Mucosa of descending colon (tissue), 3 donors: Measurements from ENCODE around the gene SLC12A7. TPM values are rescaled to one million over a fixed set of nuclear protein-coding genes. Genes with fewer than 3 reads are reported as not detected.
A peak's percentile ranks its signal among the peaks of the same experiment; 100 is the strongest.

ENCODE experiments used
- ATAC-seq: fragments of 200-7000 bp; cut with Tn5 transposase; one replicate; pipeline ENCODE4 v1.9.1; 2020; ENCODE audit warnings: mild to moderate bottlenecking, moderate library complexity
- DNase-seq, 3 donors: peaks; one replicate each; pipeline ENCODE4 v3.0.0-alpha.2; 2020
- H3K36me3 ChIP-seq: fragments of 200-600 bp; one replicate; pipeline ENCODE4 v1.8.0; 2021; ENCODE audit warnings: low read depth, mild to moderate bottlenecking
- H3K4me1 ChIP-seq: fragments of 200-600 bp; one replicate; pipeline ENCODE4 v1.8.0; 2021; ENCODE audit warnings: low read depth, mild to moderate bottlenecking
- H3K4me3 ChIP-seq: fragments of 200-600 bp; one replicate; pipeline ENCODE4 v1.8.0; 2021; ENCODE audit warnings: mild to moderate bottlenecking
- H3K9me3 ChIP-seq: fragments of 200-600 bp; one replicate; pipeline ENCODE4 v1.8.0; 2021; ENCODE audit warnings: mild to moderate bottlenecking
- intact Hi-C, 2 donors: fragments of 100-400 bp; cut with DNase I in 1 of 2; cut with micrococcal nuclease in 1 of 2; formaldehyde crosslinking; loops; one replicate each; pipeline versions ENCODE4 v1.11.0 to v1.11.1; 2022; cut with DNase I, micrococcal nuclease
- total RNA-seq, 3 donors: library from RNA; stranded (reverse); fragmentation: NEBNext Ultra II Directional in 2 of 3; extraction: Animal tissue kit (Norgen Biotek cat#: 25700) in 2 of 3; gene quantifications; one replicate each; pipeline versions ENCODE4 v1.2.1 to v1.2.4, GENCODE V29; 2021 to 2023
- TF ChIP-seq, protein P1 (sequence below): fragments of 200-600 bp; IDR thresholded peaks from one replicate; pipeline ENCODE4 v1.8.0; 2022; ENCODE audit warnings: antibody characterized with exemption, mild to moderate bottlenecking
- donor health status: DM: no; HTN: no; CAD: no; lungs with moderate emphysema.
- donor health status: DM: no; HTN: no; CAD: no.
- donor health status: DM: no; HTN: yes; CAD: no.

The SLC12A7 gene
- total RNA-seq, 3 donors from 2014 or later: 80.5 to 97.4 (median 94.1) TPM

DNA sequence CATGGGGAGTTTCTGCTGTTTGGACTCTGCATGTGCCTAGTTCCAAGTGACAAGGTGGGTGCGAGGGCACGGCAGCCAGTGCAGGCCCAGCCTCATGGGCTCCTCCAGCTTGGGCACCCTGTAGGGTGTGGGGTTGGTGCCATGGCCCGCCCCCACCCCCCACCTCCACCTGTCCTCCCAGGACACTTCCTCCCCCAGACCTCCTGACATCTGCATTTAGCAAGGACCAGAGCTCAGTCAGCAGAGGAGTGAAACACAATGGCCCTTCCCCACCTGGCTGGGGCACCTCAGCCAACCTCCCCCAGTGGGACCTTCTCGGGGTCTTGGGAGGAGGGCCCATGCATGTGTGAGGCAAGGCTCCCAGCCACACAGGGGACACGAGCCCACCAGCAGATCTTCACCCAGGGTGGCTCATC, 105.2 kb downstream of the SLC12A7 start:
- no peaks in the 10 kb centered on the region for H3K36me3 ChIP-seq
- TF ChIP-seq, protein P1, sequence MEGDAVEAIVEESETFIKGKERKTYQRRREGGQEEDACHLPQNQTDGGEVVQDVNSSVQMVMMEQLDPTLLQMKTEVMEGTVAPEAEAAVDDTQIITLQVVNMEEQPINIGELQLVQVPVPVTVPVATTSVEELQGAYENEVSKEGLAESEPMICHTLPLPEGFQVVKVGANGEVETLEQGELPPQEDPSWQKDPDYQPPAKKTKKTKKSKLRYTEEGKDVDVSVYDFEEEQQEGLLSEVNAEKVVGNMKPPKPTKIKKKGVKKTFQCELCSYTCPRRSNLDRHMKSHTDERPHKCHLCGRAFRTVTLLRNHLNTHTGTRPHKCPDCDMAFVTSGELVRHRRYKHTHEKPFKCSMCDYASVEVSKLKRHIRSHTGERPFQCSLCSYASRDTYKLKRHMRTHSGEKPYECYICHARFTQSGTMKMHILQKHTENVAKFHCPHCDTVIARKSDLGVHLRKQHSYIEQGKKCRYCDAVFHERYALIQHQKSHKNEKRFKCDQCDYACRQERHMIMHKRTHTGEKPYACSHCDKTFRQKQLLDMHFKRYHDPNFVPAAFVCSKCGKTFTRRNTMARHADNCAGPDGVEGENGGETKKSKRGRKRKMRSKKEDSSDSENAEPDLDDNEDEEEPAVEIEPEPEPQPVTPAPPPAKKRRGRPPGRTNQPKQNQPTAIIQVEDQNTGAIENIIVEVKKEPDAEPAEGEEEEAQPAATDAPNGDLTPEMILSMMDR: no peak
- H3K4me1 ChIP-seq: peaks cover 24% of the 10 kb centered on the region
- no peak for ATAC-seq
- H3K9me3 ChIP-seq: no peaks in the 10 kb centered on the region
- DNase-seq: peak in 2 of 3 donors; percentile 16 to 29
- intact Hi-C loops: loop anchor here in 1 of 2 donors (10.0 kb wide), 1 partner anchor 82 kb away; no protein-coding TSS in a partner anchor
- no peak overlapping the region for H3K4me3 ChIP-seq

DNA sequence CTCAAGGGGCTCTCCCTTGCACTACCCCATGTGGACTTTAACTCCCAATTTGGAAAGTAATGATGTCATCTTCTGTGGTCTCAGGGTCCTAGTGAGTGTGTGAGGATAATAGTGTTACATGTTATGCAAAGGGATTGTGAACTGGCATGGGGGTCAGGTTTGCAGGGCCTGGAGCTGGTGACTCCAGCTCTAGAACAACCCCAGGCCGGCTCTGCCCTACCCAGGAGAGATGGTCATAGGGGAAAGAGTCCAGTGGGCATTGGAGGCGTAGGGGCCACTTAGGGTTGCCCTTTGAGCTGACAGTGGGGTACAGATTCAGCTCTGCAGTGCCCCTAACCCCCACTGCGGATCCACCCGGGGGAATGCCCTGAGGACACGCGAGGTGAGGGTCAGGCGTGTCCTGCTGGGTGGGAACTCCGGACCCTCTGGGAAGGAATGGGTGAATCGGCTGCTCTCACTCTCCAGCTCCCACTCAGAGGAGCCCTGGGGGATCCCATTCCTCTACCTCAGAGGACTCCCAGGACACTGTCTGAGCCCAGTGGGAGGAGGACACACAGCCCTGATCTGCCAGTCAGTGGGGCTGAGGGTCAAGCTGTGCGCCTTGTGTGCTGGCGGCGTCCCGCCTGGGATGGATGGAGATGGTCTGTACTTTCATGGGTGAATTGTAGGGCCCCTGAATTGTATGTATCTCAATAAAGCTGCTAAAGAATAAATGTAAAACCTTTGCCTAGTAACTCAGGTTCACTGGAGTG, 105.8 kb downstream of the SLC12A7 start:
- ATAC-seq (no peak), DNase-seq (peak in 2 of 3 donors; percentile 21 to 34)
- intact Hi-C loops: loop anchor here in 1 of 2 donors (10.0 kb wide), 1 partner anchor 81 kb away; no protein-coding TSS in a partner anchor
- Histone ChIP-seq H3K36me3 (no peaks in the 10 kb centered on the region), H3K4me3 (no peak overlapping the region), H3K4me1 (peaks cover 24% of the 10 kb centered on the region), H3K9me3 (no peaks in the 10 kb centered on the region)
- TF ChIP-seq, protein P1: no peak

DNA sequence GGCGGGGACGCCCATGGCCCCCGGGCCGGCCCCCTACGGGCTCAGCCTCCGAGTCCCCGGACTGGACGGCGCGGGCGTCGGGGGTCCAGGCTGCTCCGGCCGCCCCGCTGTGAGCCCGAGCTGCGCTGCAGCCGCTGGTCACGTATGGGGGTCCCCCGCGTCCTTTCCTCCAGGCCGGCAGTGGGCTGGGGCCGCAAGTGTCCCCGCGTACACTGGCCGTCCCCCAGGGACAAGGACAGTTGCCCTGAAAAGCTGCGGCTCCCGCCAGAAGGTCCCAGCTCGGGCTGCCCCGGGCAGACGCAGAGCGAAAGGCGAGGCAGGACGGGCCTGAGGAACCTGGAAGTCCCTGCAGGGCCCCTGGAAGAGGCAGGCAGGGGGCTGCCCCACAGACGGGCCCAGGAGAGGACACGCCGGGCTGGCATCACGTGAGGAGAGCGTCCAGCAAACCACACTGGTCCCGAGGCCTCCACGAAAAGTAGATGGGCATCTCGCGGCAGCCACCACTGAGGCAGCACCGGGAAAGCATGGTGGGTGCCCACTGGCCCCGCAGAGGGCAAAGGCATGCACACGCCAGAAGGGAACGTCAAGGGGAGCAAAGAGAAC, 106.5 kb downstream of the SLC12A7 start:
- Histone ChIP-seq H3K9me3 (no peaks in the 10 kb centered on the region), H3K36me3 (no peaks in the 10 kb centered on the region), H3K4me1 (peaks cover 24% of the 10 kb centered on the region), H3K4me3 (no peak overlapping the region)
- no peak for ATAC-seq
- DNase-seq: peak in 2 of 3 donors; percentile 29 to 46
- intact Hi-C loops: loop anchor here in 1 of 2 donors (10.0 kb wide), 1 partner anchor 81 kb away; no protein-coding TSS in a partner anchor
- TF ChIP-seq, protein P1: no peak

DNA sequence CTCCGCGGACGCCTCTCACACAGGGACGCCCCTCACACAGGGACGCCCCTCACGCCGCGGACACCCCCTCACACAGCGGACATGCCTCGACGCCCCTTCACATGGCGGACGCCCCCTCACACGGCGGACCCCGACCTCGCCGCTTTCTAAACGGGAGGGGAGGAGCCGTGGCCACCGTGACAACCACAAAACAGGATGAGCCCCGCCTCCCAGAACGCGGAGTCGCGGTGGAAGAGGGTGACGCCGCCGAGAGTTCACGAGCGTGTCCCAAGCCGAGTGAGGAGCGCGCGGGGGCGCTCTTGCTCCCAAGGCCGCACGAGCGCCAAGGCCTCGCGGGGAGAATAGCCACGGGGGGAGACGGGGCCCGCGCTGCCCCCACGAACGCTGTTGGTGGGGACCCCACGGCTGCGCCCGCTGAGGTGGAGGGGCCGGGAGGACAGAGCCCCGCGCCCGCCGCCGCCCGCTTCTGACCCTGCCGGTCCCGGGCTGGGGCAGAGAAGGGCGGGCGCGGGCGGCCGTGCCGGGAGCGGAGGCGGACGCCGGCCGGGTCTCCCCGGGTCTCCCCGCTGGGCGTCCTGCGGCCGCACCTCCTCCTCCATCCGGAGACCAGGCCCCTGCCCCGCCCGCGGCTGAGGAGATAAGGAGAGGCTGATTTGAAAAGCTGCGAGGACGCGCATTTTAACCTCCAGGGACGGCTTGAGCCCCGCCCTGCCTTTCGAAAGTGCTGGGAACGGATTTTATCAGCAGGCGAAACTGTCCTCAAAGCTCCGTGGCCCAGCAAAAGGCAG, 107.2 kb downstream of the SLC12A7 start:
- H3K9me3 ChIP-seq: no peaks in the 10 kb centered on the region
- ATAC-seq (peak; percentile 76), DNase-seq (peak; percentile 70 to 77 (median 71))
- no peaks in the 10 kb centered on the region for H3K36me3 ChIP-seq
- intact Hi-C loops: loop anchor here in 1 of 2 donors (10.0 kb wide), 1 partner anchor 80 kb away; no protein-coding TSS in a partner anchor
- no peak overlapping the region for H3K4me3 ChIP-seq
- H3K4me1 ChIP-seq: peaks cover 23% of the 10 kb centered on the region
- TF ChIP-seq, protein P1: no peak

DNA sequence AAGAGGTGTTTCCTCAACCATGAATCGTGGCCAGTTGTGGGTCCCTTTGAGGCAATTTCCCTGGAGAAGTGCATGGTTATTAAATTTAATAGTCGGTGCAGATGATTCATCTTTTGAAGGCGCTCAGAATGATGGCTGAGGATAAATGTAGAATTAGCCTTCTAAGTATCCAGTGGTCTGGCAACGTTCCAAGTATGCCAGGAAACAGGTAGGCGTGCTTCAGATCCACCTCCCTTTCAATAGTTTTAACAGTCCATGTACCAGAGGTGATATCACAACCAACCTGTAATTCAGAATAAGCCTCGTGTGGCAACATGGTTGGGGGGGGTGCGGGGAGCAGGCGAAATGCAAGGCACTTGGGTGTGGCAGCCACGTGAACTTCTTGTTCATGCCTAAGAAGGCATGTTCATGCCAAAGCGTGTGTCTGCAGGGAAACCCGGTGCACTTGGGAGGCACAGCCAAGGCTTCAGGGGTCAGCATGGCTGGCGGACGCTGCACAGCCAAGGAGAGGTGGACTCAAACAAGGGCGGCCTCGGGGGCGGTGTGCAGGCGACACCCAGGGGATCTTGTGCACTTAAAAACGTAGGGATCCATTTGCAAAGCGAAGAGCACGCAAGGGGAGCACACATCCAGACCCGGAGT, 108.4 kb downstream of the SLC12A7 start:
- peaks cover 18% of the 10 kb centered on the region for H3K4me1 ChIP-seq
- peak; percentile 39 to 60 (median 54) for DNase-seq
- peak; percentile 26 for ATAC-seq
- no peaks in the 10 kb centered on the region for H3K36me3 ChIP-seq
- no peak overlapping the region for H3K4me3 ChIP-seq
- intact Hi-C loops: loop anchor here in 1 of 2 donors (10.0 kb wide), 1 partner anchor 79 kb away; no protein-coding TSS in a partner anchor
- no peaks in the 10 kb centered on the region for H3K9me3 ChIP-seq
- TF ChIP-seq, protein P1: no peak
